Measurements from ENCODE around the gene PEAK3. TPM values are rescaled to one million over a fixed set of nuclear protein-coding genes. Genes with fewer than 3 reads are reported as not detected.

PEAK3 gene
- total RNA-seq, 1 donor from 2014 or later: 4.5 TPM

- TF ChIP-seq CTCF (IDR thresholded peaks at IDR 0.05): no peak
- Histone ChIP-seq H3K9me3 (no peaks in the 10 kb centered on the region), H3K27ac (peak overlapping the region; percentile 68), H3K36me3 (peaks cover 11% of the 10 kb centered on the region), H3K4me1 (peaks cover 69% of the 10 kb centered on the region), H3K4me3 (peak overlapping the region; percentile 54), H3K27me3 (no peaks in the 10 kb centered on the region)
- intact Hi-C loops (cut with DNase I): loop anchor here (5.0 kb wide), 1 partner anchor 33 kb away; no protein-coding TSS in a partner anchor
- ATAC-seq (no peak), DNase-seq (no peak)
Measured at GRCh38 chr19:2239173-2239572, 42.8 kb downstream of the PEAK3 start.

- intact Hi-C loops (cut with DNase I): loop anchor here (5.0 kb wide), 1 partner anchor 34 kb away; no protein-coding TSS in a partner anchor
- H3K36me3 ChIP-seq: peaks cover 10% of the 10 kb centered on the region
- H3K4me1 ChIP-seq: peaks cover 62% of the 10 kb centered on the region
- H3K27me3 ChIP-seq: no peaks in the 10 kb centered on the region
- H3K4me3 ChIP-seq: peak overlapping the region; percentile 90
- no peak for ATAC-seq
- no peak overlapping the region for H3K27ac ChIP-seq
- DNase-seq: no peak
- TF ChIP-seq CTCF (IDR thresholded peaks at IDR 0.05): no peak
- H3K9me3 ChIP-seq: no peaks in the 10 kb centered on the region
Measured at GRCh38 chr19:2237869-2238153, 44.2 kb downstream of the PEAK3 start.

- Histone ChIP-seq H3K27me3 (no peaks in the 10 kb centered on the region), H3K27ac (peak overlapping the region; percentile 99), H3K4me3 (peak overlapping the region; percentile 90), H3K36me3 (peaks cover 10% of the 10 kb centered on the region), H3K9me3 (no peaks in the 10 kb centered on the region), H3K4me1 (peaks cover 56% of the 10 kb centered on the region)
- no peak for TF ChIP-seq CTCF (IDR thresholded peaks at IDR 0.05)
- intact Hi-C loops (cut with DNase I): loop anchor here (5.0 kb wide), 1 partner anchor 35 kb away; no protein-coding TSS in a partner anchor
- DNase-seq (no peak), ATAC-seq (no peak)
Measured at GRCh38 chr19:2237051-2237868, 44.7 kb downstream of the PEAK3 start.

- ATAC-seq: peak; percentile 91
- H3K36me3 ChIP-seq: peaks cover 16% of the 10 kb centered on the region
- peak within 1 kb of the TSS; percentile 99 for H3K27ac ChIP-seq
- peak within 1 kb of the TSS; percentile 90 for H3K4me3 ChIP-seq
- H3K9me3 ChIP-seq: no peaks in the 10 kb centered on the region
- intact Hi-C loops (cut with DNase I): loop anchor here (5.0 kb wide), 1 partner anchor 36 kb away; no protein-coding TSS in a partner anchor
- TF ChIP-seq CTCF (IDR thresholded peaks at IDR 0.05): peak; percentile 93
- peak; percentile 99 for DNase-seq
- H3K4me1 ChIP-seq: peaks cover 49% of the 10 kb centered on the region
- H3K27me3 ChIP-seq: no peaks in the 10 kb centered on the region
Measured at GRCh38 chr19:2236314-2237050, 45.5 kb downstream of the PEAK3 start, which contains the start of the genes PLEKHJ1 and SF3A2. Gene PLEKHJ1 (minus strand): TSS chr19:2236329. CDS start chr19:2236248, 81 bp downstream. Gene SF3A2 (plus strand): TSS chr19:2236824. CDS start chr19:2243419, 6,595 bp downstream.

GRCh38 chr19:2236064-2236313, 46.0 kb downstream of the PEAK3 start:
- peaks cover 44% of the 10 kb centered on the region for H3K4me1 ChIP-seq
- no peak for ATAC-seq

More at GRCh38 chr19:2236064-2236313, 46.0 kb downstream of the PEAK3 start:
- Histone ChIP-seq H3K4me3 (peak overlapping the region; percentile 90), H3K36me3 (peaks cover 21% of the 10 kb centered on the region), H3K9me3 (no peaks in the 10 kb centered on the region), H3K27ac (peak overlapping the region; percentile 99), H3K27me3 (no peaks in the 10 kb centered on the region)
- no peak for DNase-seq
- intact Hi-C loops (cut with DNase I): loop anchor here (5.0 kb wide), 1 partner anchor 36 kb away; no protein-coding TSS in a partner anchor
- TF ChIP-seq CTCF (IDR thresholded peaks at IDR 0.05): no peak
